Fibroblast of gingiva (primary cell): ENCODE results near the gene PNMA1.

Experiments
- DNase-seq: peaks from one replicate; pipeline ENCODE4 v3.0.0-alpha.2; 2011; ENCODE audit warnings: low read depth

PNMA1 gene

DNA sequence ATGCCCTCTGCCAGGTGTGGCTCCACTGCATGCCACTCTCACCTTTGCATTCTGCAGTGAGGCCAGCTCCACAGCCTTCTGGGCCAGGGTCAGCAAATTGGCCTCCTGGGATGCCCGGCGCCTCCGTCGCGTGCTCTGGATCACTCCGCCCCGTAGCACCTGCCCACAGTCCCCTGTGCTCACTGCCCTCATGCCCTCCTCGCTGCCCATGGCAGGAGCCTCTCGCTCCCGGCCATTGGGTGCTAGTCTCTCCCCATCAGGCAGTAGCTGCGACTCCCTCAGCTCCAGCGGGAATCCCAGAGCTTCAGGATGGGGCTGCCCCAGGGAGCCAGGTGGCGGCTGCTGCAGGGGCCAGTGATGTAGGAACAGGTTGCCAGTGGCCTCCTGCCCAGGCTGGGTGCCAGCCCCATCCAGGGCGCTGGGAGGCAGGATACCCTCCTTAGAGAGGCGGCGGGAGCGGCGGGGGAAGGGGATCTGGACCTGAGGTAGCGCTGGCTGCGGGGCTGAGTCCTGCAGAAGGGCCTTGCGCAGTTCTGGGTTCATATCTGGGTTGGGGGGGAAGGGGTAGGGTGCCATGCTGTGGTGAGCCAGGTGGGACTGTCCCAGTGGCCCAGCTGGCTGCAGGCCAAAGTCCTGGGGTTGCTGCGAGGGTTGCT lies 24.5 kb upstream of the PNMA1 start:
- DNase-seq, result no peak

- DNase-seq, result no peak
Observed at GRCh38 chr14:73736842-73737241, 22.7 kb upstream of the PNMA1 start.

GRCh38 chr14:73732006-73732405 lies 17.8 kb upstream of the PNMA1 start:
- DNase-seq, result no peak

GRCh38 chr14:73731111-73731510 lies 16.9 kb upstream of the PNMA1 start:
- DNase-seq, result no peak

DNA sequence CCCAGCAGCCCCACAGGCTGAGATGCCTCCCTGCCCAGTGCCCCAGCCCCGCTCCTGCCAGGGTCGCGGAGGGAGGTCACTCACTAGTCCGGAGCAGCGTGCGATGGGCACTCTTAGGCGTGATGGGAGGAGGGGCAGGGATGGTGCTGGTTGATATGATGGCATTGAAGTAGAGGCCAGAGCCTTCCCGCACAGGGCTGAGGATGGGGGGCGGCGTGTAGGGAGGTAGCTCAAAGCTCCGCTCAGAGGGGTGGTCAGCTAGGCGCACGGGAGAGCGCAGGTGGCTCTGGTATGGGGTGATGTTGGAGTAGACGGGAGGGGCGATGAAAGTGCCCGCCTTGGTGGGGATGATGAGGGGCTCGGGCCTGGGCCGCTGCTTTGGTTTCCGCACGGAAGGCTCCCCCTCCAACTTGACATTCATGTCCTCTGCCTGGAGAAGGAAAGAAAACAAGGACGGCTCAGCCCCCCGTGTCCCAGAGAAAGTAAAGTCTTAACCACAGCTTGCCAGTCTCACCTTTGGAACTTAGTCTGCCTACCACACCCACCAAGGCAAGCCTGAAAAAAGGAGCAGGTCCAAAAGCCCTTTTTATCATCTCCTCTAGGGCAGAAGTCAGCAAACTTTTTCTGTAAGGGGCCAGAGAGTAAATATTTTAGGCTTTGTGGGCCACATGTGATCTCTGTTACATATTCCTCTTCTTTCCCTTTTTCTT lies 15.5 kb upstream of the PNMA1 start:
- DNase-seq, result no peak

GRCh38 chr14:73728717-73729330 lies 14.6 kb upstream of the PNMA1 start:
- peak; percentile 63 for DNase-seq

DNA sequence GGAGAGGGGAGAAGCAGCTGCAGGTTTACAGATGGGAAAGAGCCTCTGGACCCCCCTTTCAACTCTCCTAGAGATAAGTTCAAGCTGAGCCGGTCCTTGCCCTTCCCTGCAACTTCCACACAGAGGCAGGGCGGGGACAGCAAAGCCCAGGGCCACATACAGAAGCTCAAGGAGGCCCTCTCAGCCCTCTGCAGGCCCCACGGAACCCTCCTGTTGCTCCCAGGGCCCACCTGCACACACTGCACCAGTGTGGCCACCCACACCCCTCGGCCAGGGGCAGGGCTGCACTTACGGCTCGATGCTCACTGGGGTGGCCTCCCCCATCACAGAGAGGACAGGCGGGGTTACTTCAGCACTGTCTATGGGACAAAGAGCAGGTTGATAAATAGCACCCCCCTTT lies 13.0 kb upstream of the PNMA1 start:
- no peak for DNase-seq

DNA sequence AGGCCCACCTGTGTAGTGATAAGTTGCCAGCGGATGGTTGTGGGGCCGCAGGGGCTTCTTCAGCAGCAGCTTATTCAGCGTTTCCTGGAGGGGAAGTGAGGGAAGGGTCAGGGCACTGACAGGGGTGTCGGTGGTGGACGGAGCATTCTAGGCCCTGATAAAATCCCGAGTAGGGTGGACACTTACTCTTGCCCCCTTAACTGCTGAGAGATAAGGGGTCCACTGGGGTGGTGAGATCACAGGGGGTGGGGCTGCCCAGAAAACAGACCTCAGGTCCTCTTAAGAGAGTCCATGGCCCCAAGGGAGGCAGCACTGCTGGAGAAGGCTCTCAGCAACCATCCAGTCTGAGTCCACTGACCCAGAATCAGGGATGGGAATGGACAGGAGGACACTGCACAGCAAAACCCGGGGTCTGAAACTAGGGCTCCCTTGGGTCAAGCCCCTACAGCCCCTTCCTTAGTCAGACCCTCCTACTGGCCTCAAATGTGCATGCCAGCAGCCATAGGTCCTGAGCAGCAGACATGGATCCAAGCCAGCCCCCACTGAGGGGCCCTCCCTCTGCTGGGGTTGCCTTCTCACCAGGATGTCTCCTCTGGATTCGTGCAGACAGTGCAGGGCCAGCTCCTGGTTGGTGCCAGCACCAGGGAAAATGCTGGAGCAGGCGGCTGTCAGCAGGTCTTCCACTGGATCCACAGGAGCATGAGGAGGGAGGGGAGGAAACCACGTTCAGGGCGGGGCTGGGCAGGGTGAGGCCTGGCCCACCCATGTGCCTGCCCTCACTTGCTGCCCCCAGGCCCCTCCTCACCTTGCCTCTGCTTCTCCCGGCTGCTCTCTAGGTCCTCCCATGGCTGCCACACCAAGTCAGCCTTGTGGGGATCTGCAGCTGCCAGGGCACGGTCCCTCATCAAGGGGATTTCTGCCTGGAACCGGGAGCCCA lies 12.1 kb upstream of the PNMA1 start:
- peak; percentile 0 for DNase-seq

- peak; percentile 6 for DNase-seq
Observed at GRCh38 chr14:73725116-73726024, 11.2 kb upstream of the PNMA1 start.

- DNase-seq, result no peak
Observed at GRCh38 chr14:73724696-73725095, 10.5 kb upstream of the PNMA1 start.

- DNase-seq, result peak; percentile 99
Observed at GRCh38 chr14:73723797-73724661, 9.8 kb upstream of the PNMA1 start.

GRCh38 chr14:73723406-73723796 lies 9.2 kb upstream of the PNMA1 start:
- DNase-seq, result peak; percentile 39

DNA sequence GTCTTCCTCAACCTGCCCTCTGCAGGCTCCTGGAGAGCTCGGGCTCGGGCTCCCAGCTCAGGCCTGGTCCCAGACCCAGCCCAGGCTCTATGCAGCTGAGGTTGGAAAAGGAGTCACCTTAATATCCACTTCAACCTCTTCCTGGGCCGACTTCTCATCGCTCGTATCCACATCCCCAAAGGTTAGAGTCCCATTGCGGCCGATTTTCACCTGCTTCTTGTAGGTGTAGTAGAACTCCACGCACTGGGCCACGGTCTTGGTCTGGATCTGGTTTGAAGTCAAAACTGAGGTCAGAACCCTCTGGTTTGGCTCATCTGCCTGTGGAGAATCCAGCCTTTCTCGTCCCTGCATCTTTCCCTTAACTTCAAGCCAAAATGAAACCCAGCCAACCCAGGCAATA lies 8.4 kb upstream of the PNMA1 start:
- DNase-seq, result no peak

- DNase-seq, result no peak
Observed at GRCh38 chr14:73721101-73721821, 7.1 kb upstream of the PNMA1 start.

DNA sequence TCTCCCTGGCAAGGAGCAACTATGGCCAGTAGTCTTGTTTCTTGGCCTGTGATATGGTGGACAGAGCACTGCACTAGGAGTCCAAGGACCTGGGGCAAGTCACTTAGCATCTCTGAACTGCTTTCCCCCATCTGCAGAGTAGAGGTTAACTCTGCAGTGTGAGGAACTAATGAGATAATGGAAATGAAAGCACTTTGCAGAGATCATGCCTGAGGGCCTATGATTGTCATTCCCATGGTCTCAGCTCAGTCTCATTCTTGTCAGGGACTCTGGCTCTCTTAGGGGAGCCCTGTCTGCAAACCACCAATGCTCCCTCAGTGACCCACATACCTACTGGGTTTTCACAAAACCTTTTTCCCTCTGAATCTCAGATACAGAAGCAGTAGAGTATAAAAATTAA lies 6.5 kb upstream of the PNMA1 start:
- no peak for DNase-seq

DNA sequence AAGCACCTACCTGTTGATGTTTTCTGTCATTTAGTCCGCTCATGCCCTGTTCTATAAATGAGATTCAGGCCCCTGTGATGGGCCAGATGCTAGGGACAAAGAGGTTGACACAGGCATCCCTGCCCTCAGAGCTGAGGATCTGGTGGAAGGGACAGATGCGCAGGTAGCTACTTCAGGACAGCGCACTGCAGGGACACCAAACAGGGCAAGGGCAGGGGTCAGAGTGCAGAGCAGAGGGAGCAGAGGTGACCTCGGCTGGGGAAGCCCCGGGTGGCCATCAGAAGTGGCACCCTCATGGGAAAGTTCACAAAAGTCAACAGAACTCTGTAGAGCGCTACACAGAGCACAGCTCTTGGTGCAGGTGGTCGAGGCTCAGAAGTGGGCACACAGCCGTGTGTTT lies 5.6 kb upstream of the PNMA1 start:
- no peak for DNase-seq

- DNase-seq, result no peak
Observed at GRCh38 chr14:73719361-73719760, 5.2 kb upstream of the PNMA1 start.

DNA sequence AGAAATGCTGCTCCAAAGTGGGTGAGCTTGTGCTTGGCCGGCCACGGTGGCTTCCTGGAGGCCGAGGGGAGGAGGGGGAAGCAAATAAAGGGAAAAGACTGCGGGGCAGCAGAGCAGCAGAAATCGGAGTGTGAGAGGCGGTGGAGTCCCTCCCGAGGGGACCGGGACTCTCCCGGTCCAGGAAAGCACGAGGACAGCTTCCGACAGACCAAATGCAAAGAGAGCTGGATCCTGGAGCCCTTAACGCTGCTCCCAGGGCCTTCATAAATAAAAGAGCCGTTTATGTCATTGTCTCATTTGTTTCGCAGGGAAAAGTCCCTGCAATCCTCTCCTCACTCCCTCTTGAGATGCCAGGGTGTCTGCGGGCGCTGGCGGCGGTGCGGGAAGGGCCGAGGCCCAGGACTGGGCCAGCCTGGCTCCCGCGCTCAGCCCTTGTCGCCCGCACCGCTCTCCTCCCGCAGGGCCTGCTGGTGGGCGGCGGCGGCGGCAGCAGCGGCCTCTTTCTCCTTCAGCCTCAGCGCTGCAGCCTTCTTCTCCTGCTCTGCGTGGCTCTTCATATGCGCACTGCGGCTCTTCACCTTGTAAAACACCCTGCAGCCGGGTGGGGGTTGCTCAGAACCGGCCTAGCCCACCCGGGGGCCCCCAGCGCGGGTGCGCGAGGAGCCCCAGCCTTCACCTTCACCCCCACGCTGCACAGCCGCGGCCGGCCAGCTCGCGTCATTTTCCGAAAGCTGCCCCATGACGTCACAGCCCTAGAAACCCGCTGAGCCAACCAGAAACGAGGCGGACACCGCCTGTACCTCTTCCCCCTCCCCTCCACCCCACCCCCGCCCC lies 4.5 kb upstream of the PNMA1 start:
- no peak for DNase-seq
